ENCODE results near the gene TMA16. TPM values are rescaled to one million over a fixed set of nuclear protein-coding genes. Genes with fewer than 3 reads are reported as not detected.

Gene TMA16
- 30.6 and 44.2 TPM in 2 replicates for total RNA-seq

DNA sequence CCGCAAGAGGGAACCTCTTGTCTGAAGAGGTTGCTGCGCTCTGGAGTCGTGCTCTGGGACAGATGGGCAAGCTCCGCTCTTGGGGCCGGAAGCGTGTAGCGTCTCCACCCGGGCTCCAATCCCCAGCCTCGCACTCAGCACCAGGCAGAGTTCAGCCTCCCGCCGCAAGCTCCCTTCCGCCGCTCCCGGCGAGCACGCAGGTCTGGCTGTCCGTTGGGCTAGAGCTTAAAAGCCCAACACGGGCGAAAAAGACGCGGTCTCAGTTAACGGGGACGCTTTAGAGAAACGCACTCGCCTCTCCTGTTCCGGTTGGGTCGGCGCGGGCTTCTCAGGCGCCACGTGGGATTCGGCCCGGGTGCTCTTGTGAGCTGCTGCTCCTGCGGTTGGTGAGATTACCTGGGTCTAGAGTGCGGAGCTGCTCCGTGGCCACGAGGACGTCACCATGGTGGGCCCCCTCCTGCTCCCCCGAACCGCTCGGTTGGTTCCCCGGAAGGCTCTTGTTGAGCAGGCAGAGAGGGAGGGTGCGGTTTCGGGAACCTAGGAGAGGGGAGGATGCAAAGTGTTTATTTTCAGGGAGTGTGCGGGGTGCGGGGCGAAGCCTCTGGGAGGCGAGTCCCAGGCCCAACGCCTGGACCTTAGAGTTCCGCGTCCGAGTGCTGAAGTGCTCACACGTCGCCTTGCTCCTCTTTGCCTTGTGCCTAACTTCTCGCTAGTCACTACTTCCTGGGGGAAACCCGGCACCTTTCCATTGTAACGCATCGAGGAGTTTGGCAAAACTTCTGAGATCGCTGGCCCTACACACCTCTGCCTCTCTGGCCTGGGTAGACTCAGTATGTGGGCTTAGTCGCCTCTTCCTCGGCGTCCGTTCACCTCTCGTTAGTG, at the start of gene TMA16:
Gene TMA16 (plus strand): TSS at position 331 of the 882 bp plus-strand sequence. CDS start 112 bp downstream, at position 443.

DNA sequence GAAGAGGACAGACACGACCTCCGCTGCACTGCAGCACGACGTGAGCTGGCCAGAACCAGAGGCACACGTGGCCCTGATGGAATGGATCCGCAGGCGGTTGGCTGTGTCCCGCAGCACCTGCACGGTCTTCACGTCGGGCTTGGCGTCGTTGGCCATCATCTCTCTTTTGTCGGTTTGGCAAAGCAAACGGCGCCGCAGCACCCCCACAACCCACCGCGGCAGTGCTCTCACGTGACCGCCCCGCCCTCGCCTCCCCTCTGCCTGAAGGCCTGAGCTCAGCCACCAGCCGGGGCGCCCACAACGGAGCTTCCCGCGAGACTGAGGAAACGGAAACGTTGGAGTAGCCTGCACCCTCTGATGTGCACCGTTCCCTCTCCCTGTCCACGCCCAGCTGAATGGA, 20.9 kb upstream of the TMA16 start, which contains the start of gene TKTL2:
Gene TKTL2 (minus strand): TSS at position 179 of the 400 bp plus-strand sequence. CDS start 20 bp downstream, at position 159.

Other genes with a start within 250 kb of the TMA16 start
- not detected in 2 replicates for gene NPY1R, start 162.1 kb upstream of the TMA16 start, total RNA-seq
- gene NPY5R, start 150.8 kb upstream of the TMA16 start, total RNA-seq, result not detected in 2 replicates
- not detected in 2 replicates for gene TKTL2, start 20.9 kb upstream of the TMA16 start, total RNA-seq